ENCODE data around the gene NDUFC1.

- no peak for TF ChIP-seq POLR2A (IDR thresholded peaks at IDR 0.05; ENCODE audit: low read depth, low read length)
- no peak for TF ChIP-seq POLR2AphosphoS5 (IDR thresholded peaks at IDR 0.05; ENCODE audit: low read depth, low read length)
- no peak for TF ChIP-seq TAF1 (IDR thresholded peaks at IDR 0.05; ENCODE audit: low read depth, low read length)
- TF ChIP-seq PAX5 (IDR thresholded peaks at IDR 0.05; ENCODE audit: insufficient read depth, low read length, severe bottlenecking), result no peak
Measured at GRCh38 chr4:139242511-139243051, 59.7 kb downstream of the NDUFC1 start.

Measured in GM12891 (cell line).